ENCODE measurements around the gene PKHD1. TPM values are rescaled to one million over a fixed set of nuclear protein-coding genes. Genes with fewer than 3 reads are reported as not detected.
A peak's percentile ranks its signal among the peaks of the same experiment; 100 is the strongest.

The PKHD1 gene, protein sequence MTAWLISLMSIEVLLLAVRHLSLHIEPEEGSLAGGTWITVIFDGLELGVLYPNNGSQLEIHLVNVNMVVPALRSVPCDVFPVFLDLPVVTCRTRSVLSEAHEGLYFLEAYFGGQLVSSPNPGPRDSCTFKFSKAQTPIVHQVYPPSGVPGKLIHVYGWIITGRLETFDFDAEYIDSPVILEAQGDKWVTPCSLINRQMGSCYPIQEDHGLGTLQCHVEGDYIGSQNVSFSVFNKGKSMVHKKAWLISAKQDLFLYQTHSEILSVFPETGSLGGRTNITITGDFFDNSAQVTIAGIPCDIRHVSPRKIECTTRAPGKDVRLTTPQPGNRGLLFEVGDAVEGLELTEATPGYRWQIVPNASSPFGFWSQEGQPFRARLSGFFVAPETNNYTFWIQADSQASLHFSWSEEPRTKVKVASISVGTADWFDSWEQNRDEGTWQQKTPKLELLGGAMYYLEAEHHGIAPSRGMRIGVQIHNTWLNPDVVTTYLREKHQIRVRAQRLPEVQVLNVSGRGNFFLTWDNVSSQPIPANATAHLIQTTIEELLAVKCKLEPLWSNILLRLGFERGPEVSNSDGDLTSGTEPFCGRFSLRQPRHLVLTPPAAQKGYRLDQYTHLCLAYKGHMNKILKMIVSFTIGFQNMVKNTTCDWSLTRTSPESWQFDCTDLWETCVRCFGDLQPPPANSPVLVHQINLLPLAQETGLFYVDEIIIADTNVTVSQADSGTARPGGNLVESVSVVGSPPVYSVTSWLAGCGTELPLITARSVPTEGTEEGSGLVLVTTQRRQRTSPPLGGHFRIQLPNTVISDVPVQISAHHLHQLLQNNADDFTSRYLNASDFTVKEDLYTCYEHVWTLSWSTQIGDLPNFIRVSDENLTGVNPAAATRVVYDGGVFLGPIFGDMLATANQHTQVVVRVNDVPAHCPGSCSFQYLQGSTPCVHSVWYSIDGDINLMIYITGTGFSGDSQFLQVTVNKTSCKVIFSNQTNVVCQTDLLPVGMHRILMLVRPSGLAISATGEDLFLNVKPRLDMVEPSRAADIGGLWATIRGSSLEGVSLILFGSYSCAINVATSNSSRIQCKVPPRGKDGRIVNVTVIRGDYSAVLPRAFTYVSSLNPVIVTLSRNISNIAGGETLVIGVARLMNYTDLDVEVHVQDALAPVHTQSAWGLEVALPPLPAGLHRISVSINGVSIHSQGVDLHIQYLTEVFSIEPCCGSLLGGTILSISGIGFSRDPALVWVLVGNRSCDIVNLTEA (N-terminal part only)
- total RNA-seq (2014; rRNA removed; shearing (Covaris generic)): not detected in 2 replicates

DNA sequence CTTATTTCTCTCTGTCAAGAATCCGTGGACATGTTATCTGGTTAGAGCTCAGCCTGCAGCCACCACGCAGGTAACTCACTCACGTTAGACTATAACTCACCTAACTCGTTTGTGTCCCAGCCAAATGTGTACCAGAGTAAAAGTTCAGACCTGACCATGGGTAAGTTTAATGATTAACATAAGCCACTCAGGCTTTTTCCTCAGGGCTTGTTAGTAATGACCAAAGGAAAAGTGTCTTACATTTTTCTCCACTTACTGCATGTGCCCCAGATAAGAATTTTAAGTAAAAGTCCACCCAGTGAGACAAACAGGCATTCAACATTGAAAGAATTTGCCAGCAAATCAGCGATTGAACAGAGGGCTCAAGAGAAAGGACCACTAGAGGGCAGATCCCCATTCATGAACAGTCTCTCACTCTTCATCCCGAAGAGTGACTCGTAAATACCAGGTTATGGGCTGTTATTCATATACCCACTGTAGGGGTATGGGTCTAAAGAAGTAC, at the start of gene PKHD1:
PKHD1 (minus strand) TSS at position 116 of the 502 bp plus-strand sequence. CDS start 2,680 bp downstream, outside the sequence.
- in situ Hi-C loops (cut with HindIII; ENCODE audit: low sequenced_read_pairs): no loop called here
- no peak for DNase-seq (ENCODE audit: low spot score)

GRCh38 chr6:52136934-52137467, 49.6 kb upstream of the PKHD1 start:
- in situ Hi-C loops (cut with HindIII; ENCODE audit: low sequenced_read_pairs): no loop called here
- DNase-seq (ENCODE audit: low spot score): peak; percentile 8

GRCh38 chr6:52136055-52136454, 48.6 kb upstream of the PKHD1 start:
- in situ Hi-C loops (cut with HindIII; ENCODE audit: low sequenced_read_pairs): no loop called here
- no peak for DNase-seq (ENCODE audit: low spot score)

DNA sequence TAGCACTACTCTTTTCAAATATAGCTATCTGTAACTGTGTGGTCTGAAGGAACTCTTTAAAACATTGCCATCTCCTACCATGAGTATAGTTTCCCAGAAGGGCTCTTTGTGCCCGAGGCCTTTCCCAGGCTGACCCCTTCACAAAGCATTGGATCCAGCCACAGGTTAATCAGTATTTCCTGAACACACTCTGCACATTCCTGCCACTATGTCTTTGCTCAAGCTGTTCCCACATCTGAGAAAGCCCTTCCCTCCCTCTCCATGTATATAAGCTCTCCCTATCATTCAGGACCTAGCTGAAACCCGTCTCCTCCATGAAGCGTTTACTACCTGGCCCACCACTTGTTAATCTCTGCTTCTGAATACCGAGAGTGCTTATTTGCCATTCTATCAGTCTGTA, 47.8 kb upstream of the PKHD1 start:
- DNase-seq (ENCODE audit: low spot score): no peak
- in situ Hi-C loops (cut with HindIII; ENCODE audit: low sequenced_read_pairs): no loop called here

DNA sequence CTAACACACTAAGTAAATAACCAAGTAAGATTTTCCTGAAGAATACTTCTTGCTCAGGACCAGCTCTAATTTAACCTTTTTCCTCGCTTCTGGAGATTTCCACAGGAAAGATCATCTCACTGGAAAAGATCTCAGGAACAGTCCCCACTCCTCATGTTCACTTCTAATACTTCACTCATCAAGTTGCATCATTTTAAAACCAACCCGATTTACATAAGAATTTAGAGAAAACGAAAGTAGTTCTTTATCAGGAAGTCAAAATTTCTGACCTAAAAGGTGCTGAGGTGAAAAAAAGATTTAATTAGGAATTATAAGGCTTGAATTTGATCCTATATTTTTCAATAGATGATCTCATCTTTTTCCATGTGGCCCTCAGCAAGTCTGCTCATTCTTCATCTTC, 46.6 kb upstream of the PKHD1 start:
- no peak for DNase-seq (ENCODE audit: low spot score)
- in situ Hi-C loops (cut with HindIII; ENCODE audit: low sequenced_read_pairs): no loop called here

DNA sequence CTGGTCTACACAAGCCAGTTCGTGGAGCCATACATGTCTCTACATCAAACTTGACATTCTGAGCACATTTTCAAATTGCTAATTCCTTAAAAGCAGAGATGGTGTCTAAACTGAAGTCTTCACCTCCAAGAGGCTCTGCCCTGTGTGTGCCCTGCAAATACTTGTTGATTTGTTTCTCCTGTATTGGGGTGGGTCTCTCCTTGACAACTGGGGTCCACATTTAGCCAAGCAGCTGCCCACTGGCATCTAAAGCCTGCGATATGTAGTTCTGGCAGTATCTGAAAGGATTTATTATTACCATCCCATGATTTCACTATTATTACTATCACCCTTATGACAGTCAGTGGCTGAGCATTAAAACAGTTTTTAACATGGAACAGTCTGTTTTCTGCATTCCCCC, 45.9 kb upstream of the PKHD1 start:
- in situ Hi-C loops (cut with HindIII; ENCODE audit: low sequenced_read_pairs): no loop called here
- DNase-seq (ENCODE audit: low spot score): no peak

- in situ Hi-C loops (cut with HindIII; ENCODE audit: low sequenced_read_pairs): no loop called here
- no peak for DNase-seq (ENCODE audit: low spot score)
These were observed 44.9 kb upstream of the PKHD1 start for GRCh38 chr6:52132292-52132691.

DNA sequence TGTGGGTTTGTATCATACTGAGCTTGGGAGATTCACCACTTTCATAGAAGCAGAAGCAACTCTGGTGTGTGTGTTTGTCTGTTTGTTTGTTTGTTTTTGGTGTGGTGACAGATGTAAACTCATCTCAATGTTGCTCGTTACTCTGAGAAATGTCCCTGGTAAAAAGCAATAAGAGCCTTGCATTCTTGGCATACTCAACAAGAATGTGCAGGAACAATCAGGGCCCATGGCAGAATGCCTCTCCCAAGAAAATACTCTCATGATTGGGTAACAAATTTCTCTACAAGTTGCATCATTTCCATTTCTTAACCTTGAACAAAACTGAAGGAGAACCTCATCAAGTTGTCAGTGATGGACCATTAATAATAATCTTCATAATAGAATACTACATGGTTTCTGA, 43.0 kb upstream of the PKHD1 start:
- in situ Hi-C loops (cut with HindIII; ENCODE audit: low sequenced_read_pairs): no loop called here
- no peak for DNase-seq (ENCODE audit: low spot score)

DNA sequence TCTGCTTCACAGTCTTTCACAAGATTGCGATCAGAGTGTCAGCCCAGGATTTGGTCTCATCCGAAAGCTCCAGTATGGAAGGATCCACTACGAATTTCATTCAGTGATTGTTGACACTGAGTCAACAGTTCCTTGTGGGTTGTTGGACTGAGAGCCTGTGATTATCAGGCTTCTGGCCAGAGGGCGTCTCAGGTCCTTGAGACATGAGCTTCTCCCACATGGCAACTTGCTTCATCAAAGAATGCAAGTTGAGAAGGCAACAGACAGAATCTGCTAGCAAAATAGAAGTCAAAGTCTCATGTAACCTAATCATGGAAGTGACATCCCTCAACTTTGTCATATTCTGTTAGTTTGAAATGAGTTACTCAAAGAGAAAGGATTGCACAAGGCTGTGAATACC, 40.5 kb upstream of the PKHD1 start:
- in situ Hi-C loops (cut with HindIII; ENCODE audit: low sequenced_read_pairs): no loop called here
- no peak for DNase-seq (ENCODE audit: low spot score)

GRCh38 chr6:52126231-52126630, 38.8 kb upstream of the PKHD1 start:
- in situ Hi-C loops (cut with HindIII; ENCODE audit: low sequenced_read_pairs): no loop called here
- no peak for DNase-seq (ENCODE audit: low spot score)

DNA sequence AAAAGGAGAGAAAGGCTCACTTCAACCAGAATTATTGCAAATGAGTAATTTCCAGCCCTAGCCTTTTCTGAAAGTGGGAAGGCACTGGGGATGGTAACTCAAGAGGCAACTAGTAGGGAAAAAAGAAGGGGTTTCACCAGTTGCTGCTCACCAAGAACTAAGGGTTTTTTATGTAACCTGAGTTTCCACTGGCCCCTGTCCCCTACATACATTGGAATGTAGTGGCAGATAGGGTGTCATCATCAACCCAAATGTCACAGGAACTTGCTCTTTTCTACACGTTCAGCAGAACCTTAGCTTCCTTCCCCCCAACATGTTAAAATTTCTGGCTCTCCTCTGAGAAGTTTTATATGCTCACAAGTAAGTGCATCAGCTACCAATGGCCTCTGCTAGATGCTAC, 38.2 kb upstream of the PKHD1 start:
- no peak for DNase-seq (ENCODE audit: low spot score)
- in situ Hi-C loops (cut with HindIII; ENCODE audit: low sequenced_read_pairs): no loop called here

DNA sequence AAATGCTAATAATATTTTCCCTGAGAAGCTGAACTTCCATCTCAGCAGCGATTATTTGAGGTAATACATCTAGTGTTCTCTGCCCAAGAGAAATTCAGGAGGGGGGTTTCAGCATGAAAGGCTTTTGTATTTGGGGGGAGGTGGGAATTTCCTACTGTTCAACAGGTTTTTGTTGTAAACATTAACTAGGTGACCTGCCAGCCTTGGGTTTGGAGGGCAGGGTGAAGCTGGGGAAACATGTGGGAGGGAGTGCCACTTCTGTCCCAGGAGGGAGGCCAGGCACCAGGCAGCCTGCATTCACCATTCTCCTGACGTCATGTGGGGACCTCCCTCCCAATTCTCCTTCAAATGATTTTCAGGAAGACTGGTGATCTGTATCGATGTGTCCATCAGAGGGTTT, 37.7 kb upstream of the PKHD1 start:
- in situ Hi-C loops (cut with HindIII; ENCODE audit: low sequenced_read_pairs): no loop called here
- no peak for DNase-seq (ENCODE audit: low spot score)

DNA sequence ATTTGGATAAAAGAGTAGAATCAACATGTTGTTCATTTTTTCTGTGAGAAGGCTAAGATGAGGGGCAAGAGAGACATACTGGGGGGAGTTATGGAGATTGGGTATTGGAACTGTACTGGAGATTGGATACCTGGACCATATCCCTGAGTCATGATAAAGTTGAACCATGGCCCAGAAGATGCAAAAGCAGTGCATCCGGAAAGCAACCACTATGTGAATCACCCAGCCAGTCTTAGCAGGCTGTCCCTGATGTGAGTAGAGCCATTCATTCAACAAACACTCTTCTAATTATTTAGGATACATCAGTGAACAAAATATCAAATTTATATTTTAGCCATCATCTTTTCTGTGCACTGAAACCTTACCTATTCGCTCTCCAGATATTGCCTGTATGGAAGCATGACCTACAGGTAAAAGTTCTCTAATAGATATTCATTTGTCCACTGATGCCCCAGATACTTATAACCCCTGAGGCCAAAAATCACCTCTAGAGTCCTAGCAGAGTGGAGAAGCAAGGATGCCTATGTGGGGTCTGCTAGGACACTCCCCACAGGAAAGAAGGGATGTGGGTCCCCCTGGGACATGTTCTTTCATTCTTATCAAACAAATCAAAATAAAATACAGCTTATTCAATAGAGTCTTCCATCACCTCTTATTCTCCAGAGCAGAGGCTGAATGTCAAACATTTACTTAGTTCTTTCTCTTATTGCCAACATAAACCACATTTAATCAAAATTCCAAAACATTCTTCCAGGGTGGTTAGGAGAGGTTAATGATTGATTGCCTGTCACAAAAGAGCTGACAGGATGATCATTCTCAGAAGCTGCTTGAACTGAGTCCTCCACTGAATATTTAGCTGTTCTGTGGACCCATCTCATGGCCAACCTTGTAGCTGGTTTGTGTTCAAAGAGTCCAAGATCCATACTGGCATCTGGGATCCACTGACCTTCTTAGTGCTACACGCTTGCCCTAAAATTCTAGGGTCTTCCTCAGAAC, 37.0 kb upstream of the PKHD1 start:
- in situ Hi-C loops (cut with HindIII; ENCODE audit: low sequenced_read_pairs): no loop called here
- DNase-seq (ENCODE audit: low spot score): no peak

- in situ Hi-C loops (cut with HindIII; ENCODE audit: low sequenced_read_pairs): no loop called here
These were observed 35.8 kb upstream of the PKHD1 start for GRCh38 chr6:52123251-52123650.

DNA sequence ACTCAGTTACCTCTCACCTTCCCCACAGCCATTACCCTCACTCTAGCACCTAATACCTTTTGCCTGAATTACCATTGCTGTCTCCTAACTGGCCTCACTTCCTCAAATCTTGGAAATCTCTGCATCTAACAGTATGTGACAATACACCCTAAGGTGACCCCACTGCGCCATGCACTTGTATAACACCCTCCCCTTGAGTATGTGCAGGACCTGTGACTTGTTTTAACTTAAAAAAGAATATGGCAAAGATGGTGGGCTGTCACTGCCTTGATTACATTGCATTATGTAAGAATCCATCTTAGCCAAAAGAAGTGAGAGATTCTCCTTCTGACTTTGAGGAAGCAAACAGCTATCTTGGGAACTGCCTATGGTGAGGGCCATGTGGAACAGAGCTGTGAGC, 29.9 kb upstream of the PKHD1 start:
- in situ Hi-C loops (cut with HindIII; ENCODE audit: low sequenced_read_pairs): no loop called here

More at GRCh38 chr6:52123251-52123650, 35.8 kb upstream of the PKHD1 start:
- no peak for DNase-seq (ENCODE audit: low spot score)

DNA sequence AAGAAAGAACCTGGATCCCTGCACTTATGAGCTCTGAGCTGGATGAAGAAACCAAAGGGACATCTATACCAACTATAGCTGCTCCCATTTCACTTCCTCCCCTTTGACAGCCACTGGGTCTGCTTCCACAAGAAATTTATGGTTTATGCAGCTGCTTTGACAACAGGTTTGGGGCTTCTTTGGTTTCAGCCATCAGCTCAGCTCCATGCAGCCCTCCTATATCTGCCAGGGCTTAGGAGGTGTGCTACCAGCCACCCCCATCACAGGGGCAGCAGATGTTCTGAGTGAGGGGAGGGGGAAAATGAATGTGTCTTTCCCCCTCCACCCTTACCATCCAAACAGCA, 29.2 kb upstream of the PKHD1 start:
- no peak for DNase-seq (ENCODE audit: low spot score)
- in situ Hi-C loops (cut with HindIII; ENCODE audit: low sequenced_read_pairs): no loop called here

More for the DNA sequence above, 29.9 kb upstream of the PKHD1 start:
- DNase-seq (ENCODE audit: low spot score): no peak

DNA sequence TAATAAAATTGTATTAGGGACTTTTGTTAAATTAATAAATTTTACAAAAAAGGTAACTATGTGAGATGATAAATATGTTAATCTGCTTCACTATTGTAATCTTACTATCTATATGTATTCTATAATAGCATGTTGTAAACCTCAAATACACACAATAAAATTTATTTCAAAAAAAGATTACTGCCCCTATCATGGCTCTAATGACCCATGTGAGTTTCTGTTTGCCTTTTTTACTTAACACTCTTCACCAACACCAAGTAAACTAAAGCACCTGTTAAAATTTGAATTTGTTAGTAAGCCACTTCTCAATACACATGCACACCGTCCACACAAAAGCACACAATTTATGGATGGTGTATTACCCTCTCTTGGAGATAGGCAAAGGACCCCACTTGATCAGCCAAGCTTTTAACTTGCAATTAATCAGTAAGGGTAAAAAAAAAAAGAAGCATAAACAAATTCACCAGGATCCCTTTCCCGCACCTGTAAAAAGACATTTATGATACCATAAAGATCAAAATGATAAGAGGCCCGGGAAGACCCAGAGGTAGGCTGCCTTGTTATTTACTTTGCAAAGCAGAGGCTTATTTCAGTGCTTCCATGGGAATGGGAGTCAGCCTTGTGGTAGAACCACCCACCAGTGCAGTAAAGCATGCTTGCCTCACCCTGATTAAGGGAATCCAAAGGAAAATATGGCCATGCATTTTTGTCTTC, 28.6 kb upstream of the PKHD1 start:
- no peak for DNase-seq (ENCODE audit: low spot score)
- in situ Hi-C loops (cut with HindIII; ENCODE audit: low sequenced_read_pairs): no loop called here
